OCI-M2 (cell line): ENCODE measurements around the gene SCRT2.
"Not testable (repeated sequence)": the region's sequence is repeated elsewhere in the genome, so short reads cannot be mapped to it uniquely, and the experiment has no call there.

Experiments used
- DNase-seq: peaks from one replicate; lab custom pipeline; 2025; ENCODE audit not compliant: unreplicated experiment; lab: John Stamatoyannopoulos, UW

Gene SCRT2

DNA sequence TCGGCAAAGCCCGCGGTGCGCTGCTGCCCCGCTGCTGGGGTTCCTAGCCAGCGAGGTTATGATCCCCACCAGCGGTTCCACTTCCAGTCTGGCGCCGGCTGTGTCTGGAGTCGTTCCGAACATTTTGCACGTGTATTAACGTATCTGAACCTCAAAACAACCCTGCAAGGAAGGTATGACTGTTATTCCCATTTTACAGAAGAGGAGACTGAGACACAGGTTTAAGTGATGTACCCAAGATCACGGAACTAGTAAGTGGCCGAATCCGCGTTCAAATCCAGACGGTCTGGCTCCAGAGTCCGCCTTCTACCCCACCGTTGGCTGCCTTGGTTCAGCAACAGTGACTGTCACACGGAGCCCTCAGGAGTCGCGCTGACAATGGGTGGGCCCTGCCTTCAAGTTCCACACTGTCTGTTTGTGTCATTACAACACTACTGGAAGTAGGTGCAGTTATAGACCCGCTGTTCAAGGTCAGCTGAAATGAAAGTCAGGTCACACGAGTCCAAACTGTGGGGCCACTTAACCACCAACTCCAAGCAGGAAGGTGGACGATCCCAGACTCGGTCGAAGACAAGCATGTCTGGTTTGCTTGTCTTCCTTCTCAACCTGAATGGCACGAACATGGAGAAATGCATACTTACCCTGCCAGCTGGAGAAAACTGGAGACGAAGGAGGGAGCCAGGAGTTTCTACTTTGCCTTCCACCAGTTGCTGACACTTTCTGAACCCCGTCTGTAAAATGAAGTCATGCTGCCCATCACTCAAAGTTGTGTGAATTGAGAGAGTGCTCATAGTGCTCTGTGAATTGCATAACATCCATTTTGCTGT is 21.8 kb downstream of the SCRT2 start:
- DNase-seq = peak; percentile 48

DNA sequence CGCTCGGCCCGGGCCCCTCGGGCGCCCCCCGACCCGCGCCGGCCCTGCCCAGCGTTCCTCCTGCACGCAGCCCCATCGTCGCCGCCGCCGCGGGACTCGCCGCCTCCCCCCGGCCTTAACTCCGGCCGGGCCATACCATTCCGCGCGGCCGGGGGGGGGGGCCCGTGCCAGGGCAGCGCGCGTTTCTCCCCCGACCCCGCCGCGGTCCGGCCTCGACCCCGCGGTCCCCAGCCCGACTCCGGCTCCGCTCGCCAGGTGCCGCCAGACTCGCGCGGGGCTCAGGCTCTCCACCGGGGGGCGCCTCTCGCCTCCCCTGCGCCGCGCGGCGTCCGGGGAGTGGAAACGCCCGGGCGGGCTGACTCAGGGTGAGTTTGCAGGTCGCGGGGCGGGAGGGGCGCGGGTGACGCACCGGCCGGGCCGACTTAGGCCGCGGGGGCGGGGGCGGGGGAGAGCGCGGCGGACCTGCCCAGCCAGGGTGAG is 22.5 kb downstream of the SCRT2 start, which contains the start of gene SRXN1:
Gene SRXN1 (minus strand): TSS at position 91 of the 480 bp plus-strand sequence. CDS start 15 bp downstream, at position 76.
- no peak for DNase-seq

DNA sequence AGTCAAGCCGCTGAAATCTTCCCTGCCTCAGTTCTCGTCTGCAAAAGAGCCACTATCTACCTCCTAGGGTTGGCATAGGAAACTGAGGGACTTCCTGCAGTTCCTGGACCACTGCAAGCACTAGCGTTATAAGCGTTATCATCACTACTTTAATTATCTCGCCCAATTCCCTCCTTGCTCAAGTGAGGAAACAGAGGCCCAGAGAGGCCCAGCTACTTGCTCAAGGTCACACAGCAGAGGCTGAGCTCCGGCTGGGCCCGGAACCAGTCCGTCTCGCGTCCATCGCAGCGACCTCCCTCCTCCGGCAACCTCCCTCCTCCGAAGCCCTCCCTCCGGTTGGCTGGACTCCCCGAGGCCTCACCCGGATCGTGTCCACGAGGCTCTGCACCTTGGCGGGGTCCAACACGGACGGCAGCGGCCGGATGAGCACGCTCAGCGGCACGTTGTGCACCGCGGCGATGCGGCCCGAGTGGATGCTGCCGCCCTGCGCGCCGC is 22.9 kb downstream of the SCRT2 start:
- DNase-seq = no peak

DNA sequence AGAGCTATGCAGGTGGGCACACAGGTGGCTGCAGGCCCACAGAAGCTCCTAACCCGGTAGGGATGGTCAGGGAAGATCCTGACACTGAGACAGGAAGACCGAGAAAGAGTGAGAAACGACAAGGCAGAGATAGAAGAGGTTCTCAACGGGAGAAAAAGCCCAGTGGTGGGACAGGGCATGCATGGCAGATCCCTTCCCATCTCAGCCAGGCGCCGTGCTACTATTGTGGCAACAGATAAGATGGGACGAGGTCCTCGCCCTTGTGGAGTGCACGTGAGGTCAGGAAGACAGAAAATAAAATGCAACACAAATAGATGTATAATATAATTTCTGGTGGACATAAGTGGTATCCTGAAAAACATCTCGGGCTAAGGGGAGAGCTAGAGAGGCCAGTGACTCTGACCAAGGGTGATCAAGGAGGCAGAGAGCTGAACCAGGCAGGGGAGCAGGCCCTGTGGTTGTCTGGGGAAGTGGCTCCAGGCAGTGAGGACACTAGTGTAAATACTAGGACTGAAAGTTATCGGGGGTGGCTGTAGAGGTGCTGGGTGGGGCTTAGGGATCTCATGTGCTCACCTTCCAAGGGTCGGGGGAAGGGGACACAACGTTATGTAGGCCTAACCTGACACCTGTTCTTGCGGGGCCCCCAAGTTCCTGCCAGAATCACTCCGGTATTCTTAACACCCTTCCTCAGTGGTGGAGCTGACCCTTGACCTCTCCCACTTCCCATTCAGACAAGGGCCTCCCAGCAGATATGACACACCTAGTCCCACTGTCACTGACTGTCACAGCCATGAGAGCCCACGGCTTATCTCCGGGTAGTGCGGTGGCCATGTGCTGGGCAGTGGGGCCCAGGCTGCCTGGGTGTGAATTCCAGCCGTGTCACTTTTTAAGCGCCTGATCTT is 23.6 kb downstream of the SCRT2 start:
- DNase-seq = no peak

DNA sequence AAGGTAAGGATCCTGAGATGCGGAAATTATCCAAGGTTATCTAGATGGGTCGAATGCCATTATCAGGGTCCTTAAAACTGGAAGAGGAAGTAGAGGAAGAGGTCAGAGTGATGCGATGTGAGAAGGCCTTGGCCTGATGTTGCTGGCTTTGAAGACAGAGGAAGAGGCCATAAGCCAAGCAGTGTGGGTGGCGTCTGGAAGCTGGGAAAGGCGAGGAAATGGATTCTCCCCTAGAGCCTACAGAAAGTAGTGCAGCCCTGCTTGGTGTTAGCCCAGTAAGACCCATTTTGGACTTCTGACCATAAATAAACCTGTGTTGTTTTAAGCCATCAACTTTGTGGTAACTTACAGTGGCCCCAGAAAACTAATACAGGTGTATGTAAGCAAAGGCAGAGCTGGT is 24.6 kb downstream of the SCRT2 start:
- no peak for DNase-seq

DNA sequence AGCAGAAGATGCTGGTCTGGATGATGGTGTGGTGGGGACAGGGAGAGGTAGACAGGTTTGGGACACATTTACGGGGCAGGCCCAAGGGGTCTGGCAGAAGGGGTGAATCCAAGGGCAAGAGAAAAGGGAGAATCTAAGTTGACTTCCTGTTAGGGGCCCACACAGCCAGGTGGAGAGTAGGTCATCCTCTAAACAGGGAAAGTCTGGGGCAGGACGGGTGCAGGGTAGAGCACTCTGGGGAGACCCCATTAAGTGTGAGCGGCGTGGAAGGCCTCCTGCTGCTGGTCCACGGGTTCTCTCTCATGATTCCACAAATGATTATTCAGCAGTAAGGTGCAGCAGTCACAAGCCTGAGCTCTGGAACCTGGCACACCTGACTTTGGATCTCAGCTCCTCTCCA is 25.3 kb downstream of the SCRT2 start:
- no peak for DNase-seq

DNA sequence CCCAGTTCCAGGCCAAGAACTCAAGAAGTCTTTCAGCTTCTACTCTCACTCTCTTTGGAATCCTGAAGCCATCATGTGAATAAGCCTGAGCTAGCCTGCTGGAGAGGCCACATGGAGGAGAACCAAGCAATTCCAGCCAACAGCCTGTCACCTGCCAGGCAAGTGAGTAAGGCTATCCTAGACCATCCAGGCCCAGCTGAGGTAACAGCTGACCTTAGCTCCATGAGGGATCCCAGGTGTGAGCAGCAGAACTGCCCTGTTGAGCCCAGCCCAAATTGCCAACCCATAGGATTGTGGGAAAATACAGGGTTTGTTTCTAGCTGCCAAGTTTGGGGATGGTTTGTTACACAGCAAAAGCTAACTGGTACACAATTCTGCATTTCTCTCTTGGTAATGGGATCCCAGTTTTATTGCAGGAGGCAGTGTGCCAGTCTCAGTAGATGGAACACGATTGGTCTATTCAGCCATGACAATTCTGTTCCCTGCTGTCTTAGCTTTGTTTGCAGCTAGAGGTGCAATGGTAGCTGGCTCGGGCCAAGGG is 28.1 kb downstream of the SCRT2 start:
- no peak for DNase-seq

DNA sequence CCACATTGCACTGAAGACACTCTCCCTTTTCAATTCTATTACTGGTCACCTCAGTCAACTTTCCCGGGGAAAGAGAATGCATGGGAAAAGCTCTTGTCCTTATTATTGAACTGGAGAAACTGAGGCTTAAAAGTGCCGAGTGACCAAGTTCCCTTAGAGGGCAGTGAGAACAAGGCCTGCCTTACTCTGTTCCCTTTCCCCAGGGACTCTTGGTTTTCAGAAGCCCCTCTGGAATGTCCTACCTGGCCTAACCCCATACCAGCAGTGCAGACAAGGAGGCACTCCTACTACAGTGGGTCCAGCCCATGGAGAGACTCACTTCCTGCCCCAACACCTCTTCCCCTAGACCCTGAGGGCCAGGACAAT is 28.8 kb downstream of the SCRT2 start:
- no peak for DNase-seq

DNA sequence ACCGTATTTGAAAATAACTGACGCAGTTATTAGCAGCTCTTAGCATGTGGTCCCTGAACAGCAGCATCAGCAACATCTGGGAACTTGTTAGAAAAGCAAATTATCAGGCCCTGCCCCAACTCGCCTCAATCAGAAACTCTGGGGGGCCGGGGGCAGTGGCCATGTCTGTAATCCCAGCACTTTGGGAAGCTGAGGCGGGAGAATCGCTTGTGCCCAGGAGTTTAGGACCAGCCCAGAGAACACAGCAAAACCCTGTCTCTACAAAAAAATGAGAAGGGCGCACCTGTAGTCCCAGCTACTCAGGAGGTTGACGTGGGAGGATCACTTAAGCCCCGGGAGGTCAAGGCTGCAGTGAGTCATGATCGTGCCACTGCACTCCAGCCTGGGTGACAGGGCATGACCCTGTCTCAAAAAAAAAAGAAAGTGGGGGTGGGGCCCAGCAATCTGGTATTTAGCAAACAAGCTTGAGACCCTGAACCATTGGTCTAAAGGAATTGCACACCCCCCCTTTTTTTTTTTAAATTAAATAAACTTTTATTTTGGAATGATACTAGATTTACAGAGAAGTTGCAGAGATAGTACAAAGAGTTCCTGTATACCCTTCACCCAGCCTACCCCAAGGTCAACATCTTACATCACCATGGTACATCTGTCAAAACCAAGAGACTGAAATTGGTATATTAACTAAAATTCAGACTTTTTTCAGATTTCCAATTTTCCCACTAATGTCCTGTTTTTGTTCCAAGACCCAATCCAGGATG is 29.3 kb downstream of the SCRT2 start:
- DNase-seq = no peak

DNA sequence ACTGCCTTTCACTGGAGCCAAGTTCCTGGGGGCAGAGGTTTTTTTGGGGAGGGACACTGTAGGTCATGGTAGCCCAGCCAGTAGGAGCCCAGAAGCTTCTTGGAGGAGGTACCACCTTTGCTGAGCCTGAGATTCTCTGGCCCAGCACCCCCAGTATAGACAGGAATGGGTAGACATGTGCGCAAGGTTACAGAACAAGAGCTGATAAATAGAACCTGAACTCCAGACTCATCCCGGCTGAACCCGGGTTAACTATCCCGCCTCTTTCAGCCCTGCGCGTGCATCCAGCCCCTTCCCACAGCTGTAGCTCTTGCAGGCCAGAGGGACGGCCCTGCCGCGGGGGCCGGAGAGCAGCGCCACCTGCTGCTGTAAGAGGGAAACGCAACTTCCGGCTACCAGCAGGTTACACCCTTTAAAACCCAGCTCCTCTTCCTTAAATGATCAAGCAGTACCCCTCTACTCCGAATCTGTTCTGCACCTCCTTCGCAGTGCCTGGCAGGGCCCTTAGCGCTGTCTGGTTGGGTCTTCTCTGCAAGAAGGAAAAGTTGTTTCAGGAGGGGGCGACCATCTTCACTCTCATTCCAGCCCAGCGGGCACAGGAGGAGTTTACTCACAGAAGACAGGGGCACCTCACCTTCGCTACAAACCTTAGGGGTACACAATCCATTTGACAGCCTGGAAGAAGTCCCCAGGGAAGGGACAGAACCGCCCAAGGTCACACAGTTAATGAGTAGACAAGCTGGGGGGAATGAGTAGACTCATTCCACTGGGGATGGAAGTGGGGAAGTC is 30.1 kb downstream of the SCRT2 start:
- peak; percentile 82 for DNase-seq

DNA sequence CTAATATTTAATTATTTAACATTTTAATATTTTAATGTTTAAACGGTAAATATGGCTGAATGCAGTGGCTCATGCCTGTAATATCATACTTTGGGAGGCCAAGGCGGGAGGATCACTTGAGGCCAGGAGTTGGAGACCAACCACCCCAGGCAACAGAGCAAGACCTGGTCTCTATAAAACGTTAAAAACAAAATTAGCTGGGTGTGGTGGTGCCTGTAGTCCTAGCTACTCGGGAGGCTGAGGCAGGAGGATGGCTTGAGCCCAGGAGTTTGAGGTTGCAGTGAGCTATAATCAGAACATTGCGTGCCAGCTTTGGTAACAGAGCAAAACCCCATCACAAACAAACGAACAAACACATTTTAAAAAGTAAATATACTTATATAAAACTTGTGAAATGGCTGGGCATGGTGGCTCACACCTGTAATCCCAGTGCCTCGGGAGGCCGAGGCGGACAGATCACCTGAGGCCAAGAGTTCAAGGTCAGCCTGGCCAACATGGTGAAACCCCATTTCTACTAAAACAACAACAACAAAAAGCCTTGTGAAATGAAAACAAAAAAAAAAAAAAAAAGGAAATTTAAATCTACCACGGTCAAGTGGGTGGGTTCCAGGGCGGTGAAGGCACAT is 30.8 kb downstream of the SCRT2 start:
- DNase-seq = no peak

DNA sequence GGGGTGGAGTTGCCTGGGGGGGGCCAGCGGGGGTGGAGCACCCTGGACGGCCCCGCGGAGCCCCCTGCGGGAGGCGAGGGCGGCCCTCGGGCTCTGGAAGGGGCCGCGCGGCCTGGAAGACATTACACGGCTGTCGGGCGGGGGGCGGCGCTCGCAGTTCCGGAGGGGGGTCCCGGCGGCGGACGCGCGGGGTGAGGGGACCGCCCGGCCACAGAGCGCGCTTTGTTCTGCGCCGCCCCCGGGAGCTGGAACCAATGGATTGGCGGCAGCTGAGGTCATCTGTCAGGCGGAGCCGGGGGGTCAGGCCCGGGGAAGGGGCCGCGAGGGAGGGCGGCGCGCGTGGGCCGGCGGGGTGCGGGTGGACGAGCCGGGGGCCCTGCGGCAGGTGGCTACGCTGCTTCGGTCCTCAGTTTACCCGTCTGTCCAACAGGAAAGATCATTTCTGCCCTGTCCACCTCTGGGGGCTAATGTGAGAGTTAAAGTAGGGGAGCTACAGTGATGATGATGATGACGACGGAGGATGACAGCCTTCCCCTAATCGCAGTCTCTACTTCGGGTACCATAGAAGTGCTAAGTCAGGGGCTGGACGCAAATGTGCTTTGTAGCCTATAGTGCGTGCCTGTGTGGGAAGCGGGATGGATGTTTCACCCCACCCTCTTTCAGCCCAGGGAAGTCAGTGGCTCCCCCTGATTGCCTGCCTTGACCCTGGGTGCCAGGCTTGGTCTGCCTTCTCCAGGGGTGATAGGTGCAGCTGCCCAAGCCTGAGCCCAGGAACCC is 33.0 kb downstream of the SCRT2 start:
- no peak for DNase-seq

DNA sequence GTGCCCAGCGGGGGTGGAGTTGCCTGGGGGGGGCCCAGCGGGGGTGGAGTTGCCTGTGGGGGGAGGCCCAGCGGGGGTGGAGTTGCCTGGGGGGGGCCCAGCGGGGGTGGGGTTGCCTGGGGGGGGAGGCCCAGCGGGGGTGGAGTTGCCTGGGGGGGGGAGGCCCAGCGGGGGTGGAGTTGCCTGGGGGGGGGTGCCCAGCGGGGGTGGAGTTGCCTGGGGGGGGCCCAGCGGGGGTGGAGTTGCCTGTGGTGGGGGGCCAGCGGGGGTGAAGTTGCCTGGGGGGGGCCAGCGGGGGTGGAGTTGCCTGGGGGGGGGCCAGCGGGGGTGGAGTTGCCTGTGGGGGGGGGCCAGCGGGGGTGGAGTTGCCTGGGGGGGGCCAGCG is 33.6 kb downstream of the SCRT2 start:
- not testable (repeated sequence) for DNase-seq

DNA sequence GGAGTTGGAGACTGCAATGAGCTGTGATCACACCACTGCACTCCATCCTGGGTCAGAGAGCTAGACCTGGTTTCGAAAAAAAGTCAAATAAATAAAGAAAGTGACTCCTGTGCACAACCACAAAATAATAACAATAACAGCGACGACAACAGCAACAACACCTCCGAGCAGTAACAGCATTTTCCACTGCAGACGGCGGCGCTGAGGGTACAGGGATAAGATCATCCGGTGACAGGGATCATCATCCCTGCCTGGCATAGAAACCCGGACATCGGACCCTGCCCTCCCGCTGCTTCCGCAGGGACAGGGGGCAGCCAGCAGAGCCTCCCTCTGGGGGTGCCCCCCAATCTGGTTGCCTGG is 34.1 kb downstream of the SCRT2 start:
- no peak for DNase-seq

DNA sequence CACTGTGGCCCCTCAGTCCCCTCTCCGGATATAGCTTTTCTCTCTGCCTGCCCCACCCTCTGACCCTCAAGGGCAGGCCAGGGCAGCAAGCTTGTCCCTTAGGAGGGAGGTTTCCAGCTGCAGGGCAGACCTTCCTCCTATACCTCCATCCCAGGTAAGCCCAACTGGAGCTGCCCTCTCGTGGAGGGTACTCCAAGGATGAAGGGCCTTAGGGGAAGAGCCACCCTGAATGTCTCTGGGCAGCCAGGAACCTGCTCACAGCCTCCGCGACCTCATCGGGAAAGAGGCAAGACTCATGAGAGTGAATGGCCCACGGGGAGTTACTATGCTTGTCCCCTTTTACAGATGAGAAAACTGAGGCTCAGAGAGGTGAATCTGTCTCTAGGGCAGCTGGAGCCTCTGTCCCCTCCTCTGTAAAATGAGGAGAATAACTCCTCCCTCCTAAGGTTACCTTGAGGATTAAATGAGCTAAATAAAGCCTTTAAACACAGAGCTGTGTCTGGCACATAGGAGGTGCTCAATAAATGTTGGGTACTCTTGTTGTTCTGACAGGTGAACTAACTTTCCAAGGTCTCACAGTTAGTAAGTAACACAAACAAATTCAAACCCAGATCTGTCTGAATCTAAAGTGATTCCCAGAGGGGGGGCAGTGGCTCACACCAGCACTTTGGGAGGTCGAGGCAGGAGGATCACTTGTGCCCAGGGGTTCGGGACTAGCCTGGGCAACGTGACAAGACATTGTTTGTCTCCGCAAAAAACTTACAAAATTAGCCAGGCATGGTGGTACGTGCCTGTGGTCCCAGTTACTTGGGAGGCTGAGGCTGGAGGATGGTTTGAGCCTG is 34.7 kb downstream of the SCRT2 start:
- DNase-seq = no peak

DNA sequence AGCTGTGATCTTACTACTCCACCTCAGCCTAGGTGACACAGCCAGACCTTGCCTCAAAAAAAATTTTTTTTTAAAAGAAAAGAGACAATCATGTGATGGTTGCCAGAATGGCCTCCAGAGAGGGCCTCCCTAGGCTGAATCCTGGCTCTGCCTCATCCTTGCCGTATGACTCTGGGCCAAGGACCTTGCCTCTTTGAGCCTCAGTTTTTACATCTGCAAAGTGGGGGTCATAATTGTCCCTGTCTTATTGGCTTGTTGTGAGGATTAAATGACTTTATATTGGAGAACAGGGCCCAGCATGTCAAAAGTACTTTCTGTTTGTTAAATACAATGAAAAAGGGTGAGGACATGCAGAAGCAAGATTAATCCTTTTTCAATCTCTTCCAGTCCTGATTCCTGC is 37.0 kb downstream of the SCRT2 start:
- DNase-seq = no peak

DNA sequence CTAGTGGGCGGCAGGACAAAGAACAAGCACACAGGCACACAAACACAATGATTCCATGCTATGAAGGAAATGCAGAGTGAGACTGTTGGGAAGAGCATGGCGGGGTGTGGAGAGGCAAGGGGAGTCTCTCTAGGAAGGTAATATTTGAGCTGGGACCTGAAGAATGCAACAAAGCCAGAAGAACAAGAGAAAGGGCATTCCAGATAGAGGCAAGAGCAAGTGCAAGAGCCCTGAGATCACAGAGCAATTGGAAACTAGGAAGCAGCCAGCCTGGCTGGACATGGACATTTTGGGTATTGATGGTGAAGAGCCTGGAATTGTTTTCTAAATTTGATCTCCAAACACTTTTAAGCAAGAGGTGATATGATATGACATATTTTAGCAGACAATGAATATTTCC is 38.0 kb downstream of the SCRT2 start:
- DNase-seq = no peak

DNA sequence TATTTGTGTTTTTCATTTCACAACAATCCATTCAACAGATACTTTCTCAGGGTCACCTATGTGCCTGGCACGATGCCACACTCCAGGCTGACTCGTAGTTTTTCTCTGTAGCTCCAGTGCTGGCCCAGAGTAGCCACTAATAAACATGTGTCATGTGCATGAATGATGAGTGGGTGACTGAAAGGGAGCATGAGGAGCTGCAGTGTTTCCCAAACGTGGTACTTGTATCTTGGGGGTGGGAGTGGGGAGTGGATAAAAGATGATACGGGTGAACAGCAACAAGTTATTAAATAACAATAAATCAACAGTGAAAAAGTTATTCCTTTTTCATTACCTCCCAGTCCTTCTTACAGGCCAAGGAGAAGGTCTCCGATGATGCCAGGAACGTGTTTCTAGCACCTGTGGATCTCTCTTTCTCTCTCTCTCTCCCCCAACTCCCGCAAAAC is 39.7 kb downstream of the SCRT2 start:
- DNase-seq = no peak
